Large intestine (tissue), 12 donors: ENCODE data around the gene GLP2R. TPM values are rescaled to one million over a fixed set of nuclear protein-coding genes. Genes with fewer than 3 reads are reported as not detected.
"Not testable (repeated sequence)": the region's sequence is repeated elsewhere in the genome, so short reads cannot be mapped to it uniquely, and the experiment has no call there.

ENCODE experiments used
- DNase-seq, 2 donors: peaks; one replicate each; pipeline versions ENCODE4 v3.0.0 to v3.0.0-alpha.2; 2013
- H3K27ac ChIP-seq: one replicate; pipeline ENCODE4 v1.5.1; 2013; ENCODE audit warnings: low read length
- H3K27me3 ChIP-seq: 2 replicates; pipeline ENCODE4 v1.6.1; 2013; ENCODE audit warnings: low read length; ENCODE audit not compliant: control insufficient read depth, insufficient read depth
- H3K36me3 ChIP-seq: 2 replicates; pipeline ENCODE4 v1.6.1; 2013; ENCODE audit warnings: low read length; ENCODE audit not compliant: control insufficient read depth, insufficient read depth
- H3K4me1 ChIP-seq: one replicate; pipeline ENCODE4 v1.6.1; 2013; ENCODE audit warnings: low read length; ENCODE audit not compliant: control insufficient read depth, insufficient read depth
- H3K4me3 ChIP-seq: one replicate; pipeline ENCODE4 v1.5.1; 2013; ENCODE audit warnings: low read length
- H3K9me3 ChIP-seq: one replicate; pipeline ENCODE4 v1.6.1; 2013; ENCODE audit warnings: mild to moderate bottlenecking, low read depth, low read length, moderate library complexity; ENCODE audit not compliant: control insufficient read depth
- WGBS: methylation state at CpG from one replicate; pipeline ENCODE4 v1.1.5; 2013; ENCODE audit warnings: low lambda C conversion rate; ENCODE audit not compliant: insufficient coverage; 5-methylcytosine and 5-hydroxymethylcytosine counted together
- long read RNA-seq, 11 donors: transcript quantifications; one replicate each; lab custom pipeline, GENCODE V29; 2026
- polyA plus RNA-seq: library from polyadenylated mRNA; unstranded; fragments of 120-200 nt; gene quantifications from one replicate; pipeline ENCODE4 v1.2.1, GENCODE V29; 2013

Gene GLP2R
- polyA plus RNA-seq: 6.4 TPM
- long read RNA-seq, donor 1: 0 reads
- long read RNA-seq, donor 2: 0 reads
- long read RNA-seq, donor 3: 0 reads
- long read RNA-seq, donor 4: 0 reads
- long read RNA-seq, donor 5, full-length matches to known transcripts: 1 of 1 reads
- long read RNA-seq, donor 5, partial matches to known transcripts: 0 of 1 reads
- long read RNA-seq, donor 5, other reads (novel, unspliced or antisense): 0 of 1 reads
- long read RNA-seq, donor 6: 0 reads
- long read RNA-seq, donor 7: 0 reads
- long read RNA-seq, donor 8, full-length matches to known transcripts: 1 of 1 reads
- long read RNA-seq, donor 8, partial matches to known transcripts: 0 of 1 reads
- long read RNA-seq, donor 8, other reads (novel, unspliced or antisense): 0 of 1 reads
- long read RNA-seq, donor 9: 0 reads
- long read RNA-seq, donor 10, full-length matches to known transcripts: 2 of 2 reads
- long read RNA-seq, donor 10, partial matches to known transcripts: 0 of 2 reads
- long read RNA-seq, donor 10, other reads (novel, unspliced or antisense): 0 of 2 reads
- long read RNA-seq, donor 11: 0 reads

GRCh38 chr17:9825641-9826150 lies at the start of gene GLP2R:
GLP2R (plus strand) TSS chr17:9825924; CDS start chr17:9826064, 140 bp downstream.
- no peaks in the 10 kb centered on the region for H3K36me3 ChIP-seq
- H3K9me3 ChIP-seq: no peaks in the 10 kb centered on the region
- no peak for DNase-seq
- no peak within 1 kb of the TSS for H3K27ac ChIP-seq
- no peaks in the 10 kb centered on the region for H3K27me3 ChIP-seq
- WGBS: no CpG with 5 or more reads among the region's 21 CpGs
- H3K4me3 ChIP-seq: no peak within 1 kb of the TSS
- no peaks in the 10 kb centered on the region for H3K4me1 ChIP-seq

- Histone ChIP-seq H3K4me3 (no peak overlapping the region), H3K27ac (no peak overlapping the region), H3K9me3 (no peaks in the 10 kb centered on the region), H3K4me1 (no peaks in the 10 kb centered on the region), H3K27me3 (no peaks in the 10 kb centered on the region), H3K36me3 (no peaks in the 10 kb centered on the region)
- 87% methylated on average over 3 of the region's 9 CpGs for WGBS
- DNase-seq: no peak
Observed at GRCh38 chr17:9776911-9777310, 48.8 kb upstream of the GLP2R start.

GRCh38 chr17:9780552-9780951 lies 45.2 kb upstream of the GLP2R start:
- Histone ChIP-seq H3K9me3 (no peaks in the 10 kb centered on the region), H3K27ac (no peak overlapping the region), H3K4me3 (no peak overlapping the region), H3K27me3 (no peaks in the 10 kb centered on the region), H3K36me3 (no peaks in the 10 kb centered on the region), H3K4me1 (no peaks in the 10 kb centered on the region)
- no peak for DNase-seq
- 80% methylated on average over 1 of the region's 3 CpGs for WGBS

GRCh38 chr17:9783050-9783449 lies 42.7 kb upstream of the GLP2R start:
- Histone ChIP-seq H3K27ac (no peak overlapping the region), H3K4me1 (no peaks in the 10 kb centered on the region), H3K27me3 (no peaks in the 10 kb centered on the region), H3K9me3 (no peaks in the 10 kb centered on the region), H3K4me3 (no peak overlapping the region), H3K36me3 (no peaks in the 10 kb centered on the region)
- no peak for DNase-seq
- 86% methylated on average over 1 of the region's 4 CpGs for WGBS

GRCh38 chr17:9783465-9783864 lies 42.3 kb upstream of the GLP2R start:
- WGBS: 83% methylated on average over 1 of the region's 5 CpGs
- H3K4me3 ChIP-seq, H3K27ac ChIP-seq, H3K36me3 ChIP-seq, H3K9me3 ChIP-seq, H3K4me1 ChIP-seq, DNase-seq, H3K27me3 ChIP-seq: not testable (repeated sequence)

GRCh38 chr17:9784544-9784943 lies 41.2 kb upstream of the GLP2R start:
- H3K27ac ChIP-seq: no peak overlapping the region
- H3K4me1 ChIP-seq: no peaks in the 10 kb centered on the region
- H3K4me3 ChIP-seq: no peak overlapping the region
- no peak for DNase-seq
- no peaks in the 10 kb centered on the region for H3K36me3 ChIP-seq
- no peaks in the 10 kb centered on the region for H3K27me3 ChIP-seq
- no peaks in the 10 kb centered on the region for H3K9me3 ChIP-seq
- 100% methylated on average over 2 of the region's 2 CpGs for WGBS

GRCh38 chr17:9788601-9789000 lies 37.1 kb upstream of the GLP2R start:
- no peak for DNase-seq
- Histone ChIP-seq H3K27me3 (no peaks in the 10 kb centered on the region), H3K36me3 (no peaks in the 10 kb centered on the region), H3K4me3 (no peak overlapping the region), H3K9me3 (no peaks in the 10 kb centered on the region), H3K27ac (no peak overlapping the region), H3K4me1 (no peaks in the 10 kb centered on the region)
- WGBS: 40% methylated on average over 1 of the region's 8 CpGs

GRCh38 chr17:9790316-9790715 lies 35.4 kb upstream of the GLP2R start:
- Histone ChIP-seq H3K27ac (no peak overlapping the region), H3K36me3 (no peaks in the 10 kb centered on the region), H3K27me3 (no peaks in the 10 kb centered on the region), H3K4me1 (no peaks in the 10 kb centered on the region), H3K4me3 (no peak overlapping the region), H3K9me3 (no peaks in the 10 kb centered on the region)
- no peak for DNase-seq
- WGBS: 60% methylated on average over 1 of the region's 4 CpGs

- DNase-seq: no peak
- Histone ChIP-seq H3K4me1 (no peaks in the 10 kb centered on the region), H3K9me3 (no peaks in the 10 kb centered on the region), H3K27me3 (no peaks in the 10 kb centered on the region), H3K27ac (no peak within 1 kb of the TSS), H3K36me3 (no peaks in the 10 kb centered on the region), H3K4me3 (no peak within 1 kb of the TSS)
- WGBS: no CpG with 5 or more reads among the region's 15 CpGs
Observed at GRCh38 chr17:9790889-9791876, 34.5 kb upstream of the GLP2R start, which contains the start of gene DHRS7C. DHRS7C (minus strand) TSS chr17:9791592; CDS start chr17:9791284, 308 bp downstream.
